Suppressor macrophage treated with lipopolysaccharide for 4 hours (primary cell): Measurements from ENCODE around the gene ETDC.
"Not testable (repeated sequence)": the region's sequence is repeated elsewhere in the genome, so short reads cannot be mapped to it uniquely, and the experiment has no call there.

Experiments used
- DNase-seq: peaks from one replicate; pipeline ENCODE4 v3.0.0-alpha.2; 2020

ETDC gene

DNA sequence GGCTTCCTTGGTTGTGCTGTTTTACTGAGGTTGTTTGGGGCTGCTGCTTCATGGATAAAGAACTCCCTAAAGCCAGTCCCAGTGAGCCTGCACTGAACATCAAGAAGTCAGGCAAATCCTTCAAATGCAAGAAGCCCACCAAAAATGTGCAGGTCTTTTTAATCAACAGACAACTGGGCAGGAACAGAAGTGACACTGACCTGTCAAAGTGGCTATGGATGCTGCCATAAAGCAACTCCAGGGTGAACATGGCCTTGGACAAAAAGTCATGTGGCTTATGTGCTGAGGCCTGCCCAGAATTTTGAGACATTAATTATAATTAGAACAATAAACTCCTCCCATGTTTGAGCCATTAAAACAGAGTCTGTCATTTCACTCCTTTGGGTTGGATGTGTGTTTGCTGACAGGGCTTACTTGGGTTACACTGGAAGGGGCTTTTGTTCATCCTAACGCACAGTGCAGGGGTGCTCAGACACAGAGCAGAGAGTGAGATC lies at the start of gene ETDC:
Gene ETDC, plus strand, starts transcription at position 51 of the 494 bp plus-strand sequence. Its CDS starts 0 bp downstream, at position 51.
- DNase-seq: no peak

DNA sequence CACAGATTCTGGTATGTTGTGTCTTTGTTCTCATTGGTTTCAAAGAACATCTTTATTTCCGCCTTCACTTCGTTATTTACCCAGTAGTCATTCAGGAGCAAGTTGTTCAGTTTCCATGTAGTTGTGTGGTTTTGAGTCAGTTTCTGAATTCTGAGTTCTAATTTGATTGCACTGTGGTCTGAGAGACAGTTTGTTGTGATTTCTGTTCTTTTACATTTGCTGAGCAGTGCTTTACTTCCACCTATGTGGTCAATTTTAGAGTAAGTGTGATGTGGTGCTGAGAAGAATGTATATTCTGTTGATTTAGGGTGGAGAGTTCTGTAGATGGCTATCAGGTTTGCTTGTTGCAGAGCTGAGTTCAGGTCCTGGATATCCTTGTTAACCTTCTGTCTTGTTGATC lies 48.3 kb upstream of the ETDC start:
- DNase-seq: not testable (repeated sequence)

DNA sequence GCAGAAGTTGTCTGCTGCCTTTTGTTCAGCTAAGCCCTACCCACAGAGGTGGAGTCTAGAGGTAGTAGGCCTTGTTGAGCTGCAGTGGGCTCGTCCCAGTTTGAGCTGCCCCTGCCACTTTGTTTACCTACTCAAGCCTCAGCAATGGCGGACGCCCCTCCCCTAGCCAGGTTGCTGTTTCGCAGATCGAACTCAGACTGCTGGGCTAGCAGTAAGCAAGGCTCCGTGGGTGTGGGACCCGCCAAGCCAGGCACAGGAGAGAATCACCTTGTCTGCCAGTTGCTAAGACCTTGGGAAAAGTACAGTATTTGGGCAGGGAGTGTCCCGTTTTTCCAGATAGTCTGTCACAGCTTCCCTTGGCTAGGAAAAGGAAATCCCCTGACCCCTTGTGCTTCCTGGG lies 45.9 kb upstream of the ETDC start:
- not testable (repeated sequence) for DNase-seq

DNA sequence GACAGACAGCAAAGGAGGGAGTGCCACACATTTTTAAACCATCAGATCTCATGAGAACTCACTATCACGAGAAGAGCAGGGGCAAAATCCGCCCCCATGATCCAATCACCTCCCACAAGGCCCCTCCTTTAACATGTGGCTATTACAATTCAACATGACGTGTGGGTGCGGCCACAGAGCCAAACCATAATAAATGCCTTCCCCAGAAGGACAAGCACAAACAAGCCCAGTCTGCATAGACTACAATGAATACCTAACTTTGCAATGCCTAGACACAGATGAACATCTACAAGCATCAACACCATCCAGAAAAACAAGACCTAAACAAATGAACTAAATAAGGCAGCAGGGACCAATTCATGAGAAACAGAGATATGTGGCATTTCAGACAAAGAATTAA lies 45.1 kb upstream of the ETDC start:
- DNase-seq: no peak

DNA sequence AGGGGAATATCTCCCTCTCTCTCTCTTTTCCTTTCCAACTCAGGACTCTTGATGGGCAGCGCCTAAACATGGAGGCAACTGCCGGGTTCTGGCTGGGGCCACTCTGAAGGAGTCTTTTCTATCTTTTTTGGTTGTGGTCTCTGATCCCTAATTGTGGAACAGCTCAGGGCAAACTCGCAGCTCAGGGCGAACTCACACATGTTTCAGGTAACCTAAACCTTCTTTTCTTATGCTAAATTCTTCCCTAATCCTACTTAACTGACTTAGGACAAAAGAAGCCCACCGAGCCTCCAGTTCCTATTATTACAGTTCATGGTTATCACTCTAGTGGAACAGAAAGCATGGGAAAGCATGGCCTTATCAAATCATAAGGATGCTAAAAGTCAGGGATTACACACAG lies 36.1 kb upstream of the ETDC start:
- no peak for DNase-seq

DNA sequence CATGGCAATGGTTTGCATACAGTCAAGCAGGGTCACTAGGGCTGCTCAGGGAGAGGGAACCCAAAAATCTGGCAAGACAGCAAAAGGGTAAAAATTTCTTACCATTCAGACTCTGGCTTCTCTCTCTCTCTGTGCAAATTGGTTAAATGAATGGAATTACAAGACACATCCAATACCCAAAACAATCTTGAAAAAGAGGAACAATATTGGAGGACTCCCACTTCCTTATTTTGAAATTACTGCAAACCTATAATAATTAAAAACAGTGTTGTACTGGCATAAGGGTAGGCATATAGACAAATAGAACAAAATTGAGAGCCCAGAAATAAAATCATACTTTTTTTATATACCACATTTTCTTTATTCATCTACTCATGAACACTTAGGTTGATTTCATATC lies 33.3 kb upstream of the ETDC start:
- no peak for DNase-seq

DNA sequence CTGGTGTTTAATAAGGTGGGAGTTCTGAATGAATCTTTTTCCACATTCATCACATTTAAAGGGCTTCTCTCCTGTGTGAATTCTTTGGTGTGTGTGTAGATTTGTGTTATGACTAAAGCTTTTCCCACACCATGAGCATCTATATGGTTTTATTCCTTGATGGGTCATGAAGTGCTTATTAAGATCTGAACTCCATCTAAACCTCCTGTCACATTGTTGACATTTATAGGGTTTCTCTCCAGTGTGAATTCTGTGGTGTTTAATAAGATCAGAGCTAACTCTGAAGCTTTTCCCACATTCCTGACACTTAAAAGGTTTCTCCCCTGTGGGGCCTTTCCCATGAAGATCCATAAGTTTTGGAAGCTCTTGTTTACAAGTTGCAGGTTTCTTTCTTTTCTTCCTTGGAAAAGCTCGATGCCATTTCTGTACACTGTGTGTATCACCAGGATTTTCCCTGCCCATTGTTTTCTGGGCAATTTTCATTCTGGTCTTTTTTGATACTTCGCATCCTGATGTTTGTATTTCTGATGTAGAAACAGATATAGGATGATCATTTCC lies 21.9 kb upstream of the ETDC start:
- DNase-seq: no peak

DNA sequence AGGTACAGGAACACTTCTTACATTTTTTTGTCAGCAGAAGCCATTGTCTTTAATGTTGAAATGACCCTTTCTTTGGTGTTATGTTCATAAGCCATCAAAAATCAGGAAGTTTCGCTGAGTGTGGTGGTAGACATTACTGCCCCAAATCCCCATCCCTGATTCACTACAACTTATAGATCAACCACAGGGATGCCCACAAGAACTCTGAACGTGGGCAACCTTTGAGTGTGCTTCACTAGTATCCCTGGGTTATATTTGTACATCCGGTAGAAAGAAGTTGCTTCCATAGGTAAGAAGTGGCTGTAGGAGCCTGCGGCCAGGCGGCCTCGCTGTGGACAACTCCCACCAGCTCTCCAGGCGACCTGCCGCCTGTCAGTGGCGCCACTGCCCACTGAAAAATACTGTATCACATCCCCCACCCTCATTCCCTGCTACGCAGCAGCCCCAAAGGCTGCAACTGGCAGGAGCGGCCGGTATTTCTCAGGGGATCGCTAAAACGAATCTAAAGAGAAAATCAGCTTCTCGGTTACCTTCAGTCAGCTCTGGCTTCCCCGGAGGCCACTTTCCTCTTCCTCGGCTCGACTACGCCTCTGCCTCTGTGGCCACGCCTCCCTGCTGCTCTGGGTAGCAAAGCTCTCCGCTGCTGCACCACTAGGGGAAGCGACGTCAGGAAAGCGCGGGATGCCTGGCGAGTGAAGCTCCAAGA lies 13.9 kb upstream of the ETDC start:
- DNase-seq: peak; percentile 41

DNA sequence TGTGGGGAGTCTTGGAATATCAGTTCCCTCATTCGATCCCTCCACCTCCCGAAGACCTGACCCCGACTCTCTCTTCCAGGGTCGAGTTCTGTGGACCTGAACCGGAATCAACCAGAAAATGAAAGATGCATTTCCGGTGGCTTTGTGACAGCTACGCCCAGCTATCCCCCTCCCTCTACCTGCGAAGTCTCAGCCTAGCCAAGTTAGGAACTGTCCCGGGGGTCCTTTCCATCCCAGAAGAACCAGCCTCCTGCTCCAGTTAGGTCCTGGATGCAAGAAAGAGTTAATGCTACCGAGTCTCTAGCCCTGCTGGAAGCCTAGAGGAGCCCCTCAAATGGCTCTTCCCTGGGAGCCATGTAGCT lies 13.4 kb upstream of the ETDC start:
- no peak for DNase-seq

DNA sequence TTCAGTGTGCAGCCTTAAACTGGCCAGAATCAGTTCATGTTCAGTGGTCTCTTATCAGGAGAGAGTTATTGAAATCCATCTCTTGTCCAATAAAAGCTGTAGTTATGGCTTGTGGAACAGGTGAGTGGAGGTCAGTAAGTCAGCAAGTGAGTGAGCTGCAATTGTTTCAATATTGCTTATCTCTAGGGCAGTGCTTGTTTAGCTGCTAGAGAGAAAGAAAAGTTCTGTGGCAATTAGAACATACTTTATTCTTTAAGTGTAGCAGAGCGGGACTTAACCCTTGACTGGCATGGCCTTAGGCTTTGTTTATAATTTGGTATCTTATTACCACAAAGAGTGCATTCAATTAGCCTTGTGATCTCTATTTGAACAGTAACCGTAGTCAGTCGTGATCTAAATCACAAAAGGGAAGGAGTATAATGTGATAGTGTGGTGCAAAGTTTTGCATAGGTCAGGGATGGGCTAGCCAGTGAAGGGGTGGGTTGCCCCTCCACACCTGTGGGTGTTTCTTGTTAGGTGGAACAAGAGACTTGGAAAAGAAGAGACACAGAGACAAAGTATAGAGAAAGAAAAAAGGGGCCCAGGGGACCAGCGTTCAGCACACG lies 6.9 kb upstream of the ETDC start:
- no peak for DNase-seq

DNA sequence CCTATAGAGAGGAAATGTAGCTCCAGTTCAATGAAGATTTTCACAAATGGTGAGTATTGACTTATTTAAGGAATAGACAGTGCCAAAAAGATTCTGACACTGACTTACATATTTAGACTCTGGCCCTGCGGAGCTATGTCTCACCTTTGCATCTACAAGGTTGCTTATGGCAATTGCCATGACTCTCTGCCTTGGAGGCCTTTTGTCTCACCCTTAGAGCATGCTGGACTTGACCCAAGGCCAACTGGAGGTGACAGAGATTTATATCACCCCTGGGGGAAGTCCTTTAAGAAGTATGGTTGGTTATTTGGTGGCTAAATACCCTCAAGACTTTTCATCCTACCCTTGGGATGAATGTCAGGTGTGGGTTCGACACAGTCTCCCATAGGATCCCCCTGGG lies 4.5 kb upstream of the ETDC start:
- no peak for DNase-seq

DNA sequence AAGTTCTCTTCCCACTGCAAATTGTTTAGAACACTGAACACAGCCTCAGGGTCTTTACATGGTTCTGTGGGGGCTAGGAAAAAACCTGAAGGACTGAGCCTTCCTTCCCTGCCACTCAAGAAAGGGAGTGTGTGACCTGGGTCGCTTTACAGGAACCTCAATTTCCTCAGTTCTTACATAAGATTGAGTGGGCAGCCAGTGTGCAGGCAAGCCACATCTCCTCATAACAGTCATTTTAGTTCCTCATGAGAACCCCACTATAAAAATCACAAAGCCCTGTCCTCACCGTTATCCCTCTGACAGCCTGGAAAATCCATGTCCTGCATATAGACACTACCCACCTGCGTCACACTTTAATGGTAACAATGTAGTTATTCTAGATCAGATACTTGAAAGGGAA lies 2.1 kb upstream of the ETDC start:
- DNase-seq: peak; percentile 2

DNA sequence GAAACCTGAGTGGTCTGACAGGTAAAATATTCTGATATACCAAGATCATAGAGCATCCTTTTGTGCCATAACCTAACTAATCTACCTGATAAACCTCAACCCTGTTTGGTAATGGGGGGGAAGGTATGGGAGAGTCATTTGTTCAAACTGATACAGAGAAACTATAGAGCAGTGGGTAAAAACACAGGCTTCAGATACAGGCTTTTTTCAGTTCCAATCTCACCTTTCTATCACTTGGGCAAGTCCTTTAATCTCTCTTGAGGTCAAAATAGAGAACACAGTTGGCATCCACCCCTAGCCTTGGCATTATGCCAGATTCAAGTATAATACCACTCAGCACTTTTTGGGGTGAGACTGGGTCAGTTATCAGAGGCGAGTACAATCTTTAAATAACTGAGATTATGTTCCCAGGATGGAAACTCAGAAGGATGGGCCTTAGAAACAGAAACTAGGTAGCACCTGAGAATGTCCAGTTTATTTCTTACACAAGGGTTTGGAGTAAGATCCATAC lies 880 bp upstream of the ETDC start:
- DNase-seq: no peak

DNA sequence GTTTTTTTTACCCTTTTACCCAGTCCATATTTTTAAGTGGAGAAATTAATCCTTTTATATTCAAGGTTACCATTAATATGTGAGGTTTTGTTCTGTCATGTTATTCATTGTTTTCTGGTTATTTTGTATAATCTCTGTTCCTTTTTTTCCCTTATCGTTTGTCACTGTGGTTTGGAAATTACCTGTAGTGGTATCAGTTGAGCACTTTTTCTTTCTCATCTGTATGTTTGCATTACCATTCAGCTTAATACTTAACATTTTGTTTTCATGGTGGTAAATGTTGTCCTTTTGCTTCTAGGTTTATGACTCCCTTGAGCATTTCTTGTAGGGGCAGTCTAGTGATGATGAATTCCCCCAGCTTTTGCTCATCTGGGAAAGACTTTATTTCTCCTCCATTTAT lies 6.6 kb downstream of the ETDC start:
- DNase-seq: no peak

DNA sequence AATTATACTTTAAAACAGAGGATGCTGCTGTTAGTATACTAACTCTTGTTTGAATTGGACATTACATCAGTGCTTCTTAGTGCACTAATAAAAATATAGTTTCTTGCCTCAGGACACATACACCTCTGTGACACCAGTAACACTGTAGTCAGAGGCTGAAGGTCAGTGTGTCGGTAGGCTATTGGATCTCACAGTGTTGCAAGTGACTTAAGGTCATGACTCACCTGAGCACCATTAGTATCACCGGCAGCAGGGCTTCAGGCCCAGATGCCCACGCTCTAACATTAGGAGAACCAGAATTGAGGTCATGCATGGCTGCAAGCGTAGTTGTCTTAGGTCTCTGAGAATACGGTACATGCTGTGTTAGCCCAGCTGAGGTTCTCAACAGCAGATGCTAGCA lies 15.2 kb downstream of the ETDC start:
- DNase-seq: no peak

DNA sequence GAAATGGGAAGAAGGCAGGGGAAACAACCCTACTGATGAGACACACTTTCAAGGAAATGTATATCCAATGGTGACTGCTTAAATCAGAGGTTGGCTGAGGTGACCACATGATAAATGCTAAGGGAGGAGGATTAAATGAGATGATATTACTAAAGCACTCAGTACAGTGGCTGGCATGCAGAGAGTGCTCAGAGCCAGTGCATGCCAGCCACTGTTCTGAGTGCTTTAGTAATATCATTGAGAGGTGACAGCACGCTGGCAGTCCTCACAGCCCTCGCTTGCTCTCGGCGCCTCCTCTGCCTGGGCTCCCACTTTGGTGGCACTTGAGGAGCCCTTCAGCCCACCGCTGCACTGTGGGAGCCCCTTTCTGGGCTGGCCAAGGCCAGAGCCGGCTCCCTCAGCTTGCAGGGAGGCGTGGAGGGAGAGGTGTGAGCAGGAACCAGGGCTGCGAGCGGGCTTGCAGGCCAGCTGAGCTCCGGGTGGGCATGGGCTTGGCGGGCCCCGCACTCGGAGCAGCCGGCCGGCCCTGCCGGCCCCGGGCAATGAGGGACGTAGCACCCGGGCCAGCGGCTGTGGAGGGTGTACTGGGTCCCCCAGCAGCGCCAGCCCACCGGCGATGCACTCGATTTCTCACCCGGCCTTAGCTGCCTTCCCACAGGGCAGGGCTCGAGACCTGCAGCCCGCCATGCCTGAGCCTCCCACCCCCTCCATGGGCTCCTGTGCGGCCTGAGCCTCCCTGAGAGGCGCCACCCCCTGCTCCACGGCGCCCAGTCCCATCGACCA lies 15.9 kb downstream of the ETDC start:
- not testable (repeated sequence) for DNase-seq

DNA sequence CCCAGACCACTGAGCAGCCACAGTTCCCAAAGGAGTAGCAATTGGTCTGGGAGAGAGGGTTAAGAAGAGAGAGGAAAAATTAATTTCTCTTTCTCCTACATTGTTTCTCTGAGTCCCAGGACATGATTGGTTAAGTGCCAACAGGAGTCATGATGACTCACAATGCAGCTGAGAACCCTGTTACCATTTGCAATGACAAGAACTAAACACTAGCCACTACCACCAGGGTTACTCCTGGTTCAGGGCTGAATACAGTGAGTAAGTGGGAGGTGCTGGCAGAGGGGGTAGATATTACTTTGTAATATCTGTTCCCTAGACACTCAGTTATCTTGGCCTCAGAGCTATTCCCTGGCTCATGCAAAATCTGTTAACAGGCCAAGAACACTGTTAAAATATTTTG lies 18.0 kb downstream of the ETDC start:
- no peak for DNase-seq

DNA sequence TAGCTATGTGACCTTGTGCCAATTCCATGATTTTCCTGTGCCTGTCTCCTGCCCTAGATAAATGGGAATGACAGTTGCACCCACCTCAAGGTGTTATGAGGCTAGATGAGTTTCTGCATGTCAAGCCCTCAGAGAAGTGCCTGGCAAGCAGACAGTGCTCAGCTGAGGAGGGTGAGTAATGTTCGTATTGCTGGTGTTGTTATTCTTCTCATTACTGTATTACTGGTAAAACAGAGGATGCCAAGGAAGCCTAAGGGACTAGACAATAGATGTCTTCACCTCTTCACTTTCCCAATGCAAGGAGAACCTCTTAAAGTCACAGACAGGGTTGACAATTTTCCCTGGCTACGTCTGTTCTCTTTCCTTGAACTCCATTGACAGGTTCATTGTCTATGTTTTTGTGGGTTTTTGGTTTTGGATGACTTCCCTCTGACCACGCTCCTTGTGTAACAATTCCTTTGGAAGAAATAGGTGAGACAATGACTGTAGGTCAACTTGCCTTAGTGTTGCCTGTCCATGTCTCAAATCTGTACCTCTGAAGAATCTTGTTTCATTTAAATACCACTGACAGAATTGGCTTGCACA lies 19.2 kb downstream of the ETDC start:
- no peak for DNase-seq

DNA sequence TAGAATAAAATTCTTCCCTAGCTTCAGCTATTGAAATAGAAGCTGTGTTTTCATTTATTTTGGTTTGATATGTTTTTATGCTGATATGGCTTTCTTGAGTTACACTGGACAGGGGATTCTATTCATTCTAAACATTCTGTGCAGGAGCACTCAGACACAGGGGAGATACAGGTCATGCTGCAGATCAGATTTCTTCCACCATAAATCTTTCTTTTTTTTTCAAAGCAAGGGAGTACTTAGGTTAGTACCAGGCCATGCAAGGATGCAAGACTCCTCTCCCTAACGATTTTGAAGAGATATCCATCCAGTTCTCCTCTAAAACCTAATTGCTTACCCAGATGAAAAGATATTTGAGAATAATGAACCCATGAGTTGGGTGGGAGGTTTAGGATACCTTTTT lies 21.4 kb downstream of the ETDC start:
- no peak for DNase-seq

DNA sequence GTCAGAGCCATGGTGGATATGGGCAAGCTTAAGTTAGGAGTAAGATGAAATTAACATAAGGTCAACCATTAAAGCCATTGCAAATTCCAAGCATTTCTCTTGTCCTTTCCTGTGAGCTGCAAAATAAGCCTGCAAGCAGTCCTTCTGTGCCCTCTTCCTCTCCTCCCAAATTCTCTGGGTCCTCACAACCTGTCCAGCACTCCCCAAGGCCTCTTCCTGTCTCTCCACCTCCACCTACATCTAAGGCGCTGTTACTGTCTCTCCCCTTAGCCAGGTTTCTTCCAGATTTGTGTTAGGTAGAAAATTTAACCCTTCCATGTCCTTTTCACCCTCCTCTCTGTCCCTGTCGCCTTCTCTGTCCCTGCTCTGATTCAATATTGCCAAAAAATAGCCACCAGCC lies 22.2 kb downstream of the ETDC start:
- no peak for DNase-seq

DNA sequence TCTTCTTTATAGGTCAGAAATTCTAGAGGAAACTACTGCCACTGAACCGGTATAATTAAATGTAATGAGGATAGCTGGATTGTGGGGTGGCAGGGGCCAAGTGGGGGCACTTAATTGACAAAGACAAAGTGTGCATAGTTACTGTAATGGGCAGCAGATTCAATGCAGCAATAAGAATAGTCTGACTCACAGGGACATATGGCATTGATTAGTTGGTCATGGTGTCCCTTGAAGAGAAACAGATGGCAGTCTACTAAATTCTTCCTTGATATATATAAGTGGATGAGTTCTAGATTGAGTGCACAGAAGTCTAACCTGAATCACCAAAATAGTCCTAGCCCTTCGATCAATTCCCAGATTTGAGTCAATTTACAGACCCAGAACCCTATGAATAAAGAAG lies 31.6 kb downstream of the ETDC start:
- no peak for DNase-seq

DNA sequence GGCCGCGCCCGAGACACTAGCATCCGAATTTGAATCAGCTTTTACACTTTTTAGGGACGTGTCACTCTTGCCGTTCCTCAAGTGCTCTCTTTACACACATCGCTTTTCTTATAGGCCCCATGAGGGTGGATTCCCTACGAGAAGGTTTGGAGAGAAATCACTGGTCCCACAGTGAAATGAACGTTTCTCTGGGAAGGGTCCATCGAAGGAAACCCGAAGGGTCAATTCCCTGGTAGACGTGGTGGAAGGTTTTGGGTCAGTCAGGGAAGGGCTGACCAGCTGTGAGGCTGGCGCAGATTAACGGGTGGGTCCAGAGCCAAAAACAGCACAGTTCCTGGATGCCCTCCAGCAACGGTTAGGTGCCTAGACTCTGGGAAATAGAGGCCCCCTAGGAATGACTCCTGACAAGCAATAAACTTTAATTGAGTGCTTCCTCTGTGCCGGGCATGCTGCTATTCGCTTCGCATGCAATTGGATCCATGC lies 35.9 kb downstream of the ETDC start:
- DNase-seq: peak; percentile 4

DNA sequence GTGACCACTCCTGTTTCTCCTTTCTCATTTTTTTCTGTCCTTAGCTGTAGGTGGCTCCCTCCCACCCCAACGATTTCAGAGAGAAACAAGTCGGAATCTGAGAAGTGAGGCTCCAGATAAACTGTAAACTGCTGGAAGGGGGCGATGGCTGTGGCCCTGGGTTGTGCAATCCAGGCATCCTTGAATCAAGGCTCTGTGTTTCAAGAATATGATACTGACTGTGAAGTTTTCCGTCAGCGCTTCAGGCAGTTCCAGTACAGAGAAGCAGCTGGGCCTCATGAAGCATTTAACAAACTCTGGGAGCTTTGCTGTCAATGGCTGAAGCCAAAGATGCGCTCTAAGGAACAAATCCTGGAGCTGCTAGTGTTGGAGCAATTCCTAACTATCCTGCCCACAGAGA lies 37.7 kb downstream of the ETDC start:
- DNase-seq: no peak
